ENCODE measurements around the gene MOB3A. TPM values are rescaled to one million over a fixed set of nuclear protein-coding genes. Genes with fewer than 3 reads are reported as not detected.

Gene MOB3A
- total RNA-seq, 1 donor from 2014 or later = 69.2 TPM

- Histone ChIP-seq H3K27me3 (ENCODE audit: low read depth) (no peaks in the 10 kb centered on the region), H3K4me3 (peak within 1 kb of the TSS; percentile 94), H3K36me3 (peaks cover 34% of the 10 kb centered on the region), H3K9me3 (no peaks in the 10 kb centered on the region), H3K27ac (peak within 1 kb of the TSS; percentile 97), H3K4me1 (peaks cover 75% of the 10 kb centered on the region)
- peak; percentile 43 for TF ChIP-seq CTCF (IDR thresholded peaks at IDR 0.05)
- intact Hi-C loops (cut with DNase I) = no loop called here
- ATAC-seq (peak; percentile 77 to 89), DNase-seq (peak; percentile 94)
Observed at GRCh38 chr19:2050991-2051772, 44.9 kb downstream of the MOB3A start, which contains the start of gene MKNK2. TSS of gene MKNK2 (minus strand) at chr19:2051244. CDS start at chr19:2050851, 393 bp downstream.

- intact Hi-C loops (cut with DNase I) = no loop called here
- peak overlapping the region; percentile 94 for H3K4me3 ChIP-seq
- ATAC-seq = peak; percentile 1 to 13
- no peak for DNase-seq
- H3K36me3 ChIP-seq = peaks cover 42% of the 10 kb centered on the region
- peaks cover 75% of the 10 kb centered on the region for H3K4me1 ChIP-seq
- no peak for TF ChIP-seq CTCF (IDR thresholded peaks at IDR 0.05)
- H3K9me3 ChIP-seq = no peaks in the 10 kb centered on the region
- H3K27me3 ChIP-seq (ENCODE audit: low read depth) = no peaks in the 10 kb centered on the region
- peak overlapping the region; percentile 97 for H3K27ac ChIP-seq
Observed at GRCh38 chr19:2050349-2050990, 45.7 kb downstream of the MOB3A start.

GRCh38 chr19:2049741-2050348 is 46.3 kb downstream of the MOB3A start:
- no peak for TF ChIP-seq CTCF (IDR thresholded peaks at IDR 0.05)
- intact Hi-C loops (cut with DNase I) = no loop called here

GRCh38 chr19:2048959-2049740 is 47.0 kb downstream of the MOB3A start:
- peaks cover 77% of the 10 kb centered on the region for H3K4me1 ChIP-seq
- intact Hi-C loops (cut with DNase I) = no loop called here
- H3K36me3 ChIP-seq = peaks cover 55% of the 10 kb centered on the region
- peak overlapping the region; percentile 97 for H3K27ac ChIP-seq
- ATAC-seq (peak; percentile 1 to 9), DNase-seq (peak; percentile 45)
- TF ChIP-seq CTCF (IDR thresholded peaks at IDR 0.05) = no peak
- H3K27me3 ChIP-seq (ENCODE audit: low read depth) = no peaks in the 10 kb centered on the region
- H3K9me3 ChIP-seq = no peaks in the 10 kb centered on the region
- H3K4me3 ChIP-seq = peak overlapping the region; percentile 94

More at GRCh38 chr19:2049741-2050348, 46.3 kb downstream of the MOB3A start:
- DNase-seq (peak; percentile 94), ATAC-seq (peak; percentile 82 to 85)
- Histone ChIP-seq H3K27me3 (ENCODE audit: low read depth) (no peaks in the 10 kb centered on the region), H3K36me3 (peaks cover 48% of the 10 kb centered on the region), H3K27ac (peak overlapping the region; percentile 97), H3K4me1 (peaks cover 76% of the 10 kb centered on the region), H3K9me3 (no peaks in the 10 kb centered on the region), H3K4me3 (peak overlapping the region; percentile 94)
